Liver (tissue), 9 donors: ENCODE results near the gene TPCN1. TPM values are rescaled to one million over a fixed set of nuclear protein-coding genes. Genes with fewer than 3 reads are reported as not detected.

Experiments used
- DNase-seq: peaks from one replicate; pipeline ENCODE4 v3.0.0-alpha.2; 2017; ENCODE audit warnings: low spot score
- H3K27ac ChIP-seq, 2 donors: one replicate each; pipeline ENCODE4 v1.7.0; 2013; ENCODE audit warnings: inconsistent platforms in 2 of 2, low read length in 2 of 2, control low read depth in 1 of 2, low read depth in 1 of 2, mild to moderate bottlenecking in 1 of 2
- H3K27me3 ChIP-seq, 4 donors: one replicate each; pipeline versions ENCODE4 v1.6.1 to v1.7.0; 2013; ENCODE audit warnings: low read length in 3 of 4, inconsistent platforms in 1 of 4, mild to moderate bottlenecking in 1 of 4, moderate library complexity in 1 of 4; ENCODE audit not compliant: control insufficient read depth in 4 of 4, insufficient read depth in 4 of 4
- H3K36me3 ChIP-seq, 4 donors: one replicate each; pipeline versions ENCODE4 v1.6.1 to v1.7.0; 2013; ENCODE audit warnings: low read length in 3 of 4, mild to moderate bottlenecking in 3 of 4, low read depth in 1 of 4, moderate library complexity in 1 of 4; ENCODE audit not compliant: control insufficient read depth in 4 of 4, insufficient read depth in 3 of 4
- H3K4me1 ChIP-seq, 4 donors: one replicate each; pipeline versions ENCODE4 v1.6.1 to v1.7.0; 2013; ENCODE audit warnings: low read length in 3 of 4, mild to moderate bottlenecking in 3 of 4, moderate library complexity in 1 of 4; ENCODE audit not compliant: control insufficient read depth in 4 of 4, insufficient read depth in 4 of 4
- H3K4me3 ChIP-seq, 3 donors: one replicate each; pipeline versions ENCODE4 v1.6.1 to v1.7.0; 2013; ENCODE audit warnings: low read length in 3 of 3, control low read depth in 1 of 3, low read depth in 1 of 3, mild to moderate bottlenecking in 1 of 3
- H3K9ac ChIP-seq, 2 donors: one replicate each; pipeline ENCODE4 v1.7.0; 2013; ENCODE audit warnings: low read length in 2 of 2, mild to moderate bottlenecking in 2 of 2, moderate library complexity in 2 of 2, control low read depth in 1 of 2, low read depth in 1 of 2
- H3K9me3 ChIP-seq, 4 donors: one replicate each; pipeline versions ENCODE4 v1.6.1 to v1.7.0; 2013; ENCODE audit warnings: low read length in 3 of 4; ENCODE audit not compliant: control insufficient read depth in 4 of 4
- EGR1 ChIP-seq, 2 donors: IDR thresholded peaks; 2 replicates each; pipeline ENCODE4 v1.6.1; 2016 to 2018; ENCODE audit warnings: antibody characterized with exemption in 2 of 2, low read depth in 2 of 2
- FOXA2 ChIP-seq: IDR thresholded peaks from 2 replicates; pipeline ENCODE4 v1.6.1; 2016; ENCODE audit warnings: antibody characterized with exemption
- GABPA ChIP-seq, 2 donors: IDR thresholded peaks in 1 of 2; conservative IDR thresholded peaks in 1 of 2; 2 replicates each; pipeline ENCODE4 v1.6.1; 2016; ENCODE audit warnings: antibody characterized with exemption in 2 of 2, mild to moderate bottlenecking in 1 of 2, moderate library complexity in 1 of 2
- HNF4A ChIP-seq, 2 donors: conservative IDR thresholded peaks; 2 replicates each; pipeline ENCODE4 v1.6.1; 2016; ENCODE audit warnings: antibody characterized with exemption in 2 of 2, mild to moderate bottlenecking in 2 of 2
- HNF4G ChIP-seq: IDR thresholded peaks from 2 replicates; pipeline ENCODE4 v1.6.1; 2016; ENCODE audit warnings: antibody characterized with exemption
- RAD21 ChIP-seq, 2 donors: IDR thresholded peaks; 2 replicates each; pipeline ENCODE4 v1.6.1; 2016; ENCODE audit warnings: antibody characterized with exemption in 2 of 2, mild to moderate bottlenecking in 2 of 2
- RXRA ChIP-seq, 2 donors: IDR thresholded peaks; 2 replicates each; pipeline ENCODE4 v1.6.1; 2017 to 2018; ENCODE audit warnings: antibody characterized with exemption in 2 of 2, mild to moderate bottlenecking in 1 of 2
- TAF1 ChIP-seq: conservative IDR thresholded peaks from 2 replicates; pipeline ENCODE4 v1.6.1; 2016; ENCODE audit warnings: antibody characterized with exemption, mild to moderate bottlenecking
- YY1 ChIP-seq: IDR thresholded peaks from 2 replicates; pipeline ENCODE4 v1.6.1; 2016; ENCODE audit warnings: antibody characterized with exemption, mild to moderate bottlenecking
- WGBS: extraction: QIAGEN DNeasy Blood & Tissue Kit; methylation state at CpG from one replicate; pipeline ENCODE4 v1.1.7; 2013; 5-methylcytosine and 5-hydroxymethylcytosine counted together
- polyA plus RNA-seq, 2 donors: library from polyadenylated mRNA; stranded (reverse) in 1 of 2; unstranded in 1 of 2; fragments of 200-250 nt in 1 of 2; fragments of >200 nt in 1 of 2; fragmentation: Nextera tagmentation in 1 of 2; extraction: Ambion mirVana in 1 of 2; gene quantifications; one replicate each; pipeline versions ENCODE4 v1.2.1 to v1.2.3, GENCODE V29; 2013 to 2015
- total RNA-seq, 2 donors: library from RNA; depleted of rRNA; stranded (reverse); fragments of >200 nt; gene quantifications; one replicate each; pipeline ENCODE4 v1.2.3, GENCODE V29; 2014
- TF ChIP-seq, protein P1 (sequence below): IDR thresholded peaks from 2 replicates; pipeline ENCODE4 v1.6.1; 2016; ENCODE audit warnings: antibody characterized with exemption
- TF ChIP-seq, protein P2 (sequence below): IDR thresholded peaks from 2 replicates; pipeline ENCODE4 v1.6.1; 2016; ENCODE audit warnings: antibody characterized with exemption, mild to moderate bottlenecking
- TF ChIP-seq, protein P3 (sequence below): IDR thresholded peaks from 2 replicates; pipeline ENCODE4 v1.6.1; 2016; ENCODE audit warnings: antibody characterized with exemption
- TF ChIP-seq, protein P4 (sequence below): fragments of 150-350 bp; IDR thresholded peaks from 2 replicates; pipeline ENCODE4 v1.5.1; 2017; ENCODE audit warnings: improper control_type of control experiment, low read depth, low read length; ENCODE audit not compliant: missing input control
- donor health status: healthy.
- donor health status: healthy.
- donor health status: healthy.
- donor health status: healthy.
- donor health status: healthy.

Gene TPCN1
- total and polyA plus RNA-seq, 4 donors = 8.6 to 19.2 (median 13.7) TPM

DNA sequence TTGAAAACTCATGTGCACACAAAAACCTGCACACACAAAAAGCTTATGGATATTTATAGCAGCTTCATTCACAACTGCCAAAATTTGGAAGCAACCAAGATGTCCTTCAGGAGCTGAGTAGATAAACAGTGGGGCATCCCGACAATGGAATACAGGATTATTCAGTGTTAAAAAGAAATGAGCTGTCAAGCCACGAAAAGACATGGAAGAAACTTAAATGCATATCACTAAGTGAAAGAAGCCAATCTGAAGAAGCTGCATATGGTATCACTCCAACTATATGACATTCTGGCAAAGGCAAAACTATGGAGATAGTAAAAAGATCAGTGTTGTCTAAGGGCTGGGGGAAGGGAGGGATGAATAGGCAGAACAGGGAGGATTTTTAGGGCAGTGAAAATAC lies 5.2 kb upstream of the TPCN1 start:
- Histone ChIP-seq H3K36me3 (no peaks in the 10 kb centered on the region), H3K4me1 (peaks cover 0 to 7% (median 4%) of the 10 kb centered on the region in 4 donors), H3K27ac (no peak overlapping the region), H3K4me3 (no peak overlapping the region), H3K9me3 (no peaks in the 10 kb centered on the region), H3K27me3 (no peaks in the 10 kb centered on the region), H3K9ac (no peak overlapping the region)
- DNase-seq = no peak
- TF ChIP-seq, protein P1, sequence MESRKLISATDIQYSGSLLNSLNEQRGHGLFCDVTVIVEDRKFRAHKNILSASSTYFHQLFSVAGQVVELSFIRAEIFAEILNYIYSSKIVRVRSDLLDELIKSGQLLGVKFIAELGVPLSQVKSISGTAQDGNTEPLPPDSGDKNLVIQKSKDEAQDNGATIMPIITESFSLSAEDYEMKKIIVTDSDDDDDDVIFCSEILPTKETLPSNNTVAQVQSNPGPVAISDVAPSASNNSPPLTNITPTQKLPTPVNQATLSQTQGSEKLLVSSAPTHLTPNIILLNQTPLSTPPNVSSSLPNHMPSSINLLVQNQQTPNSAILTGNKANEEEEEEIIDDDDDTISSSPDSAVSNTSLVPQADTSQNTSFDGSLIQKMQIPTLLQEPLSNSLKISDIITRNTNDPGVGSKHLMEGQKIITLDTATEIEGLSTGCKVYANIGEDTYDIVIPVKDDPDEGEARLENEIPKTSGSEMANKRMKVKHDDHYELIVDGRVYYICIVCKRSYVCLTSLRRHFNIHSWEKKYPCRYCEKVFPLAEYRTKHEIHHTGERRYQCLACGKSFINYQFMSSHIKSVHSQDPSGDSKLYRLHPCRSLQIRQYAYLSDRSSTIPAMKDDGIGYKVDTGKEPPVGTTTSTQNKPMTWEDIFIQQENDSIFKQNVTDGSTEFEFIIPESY = no peak
- TF ChIP-seq, protein P2, sequence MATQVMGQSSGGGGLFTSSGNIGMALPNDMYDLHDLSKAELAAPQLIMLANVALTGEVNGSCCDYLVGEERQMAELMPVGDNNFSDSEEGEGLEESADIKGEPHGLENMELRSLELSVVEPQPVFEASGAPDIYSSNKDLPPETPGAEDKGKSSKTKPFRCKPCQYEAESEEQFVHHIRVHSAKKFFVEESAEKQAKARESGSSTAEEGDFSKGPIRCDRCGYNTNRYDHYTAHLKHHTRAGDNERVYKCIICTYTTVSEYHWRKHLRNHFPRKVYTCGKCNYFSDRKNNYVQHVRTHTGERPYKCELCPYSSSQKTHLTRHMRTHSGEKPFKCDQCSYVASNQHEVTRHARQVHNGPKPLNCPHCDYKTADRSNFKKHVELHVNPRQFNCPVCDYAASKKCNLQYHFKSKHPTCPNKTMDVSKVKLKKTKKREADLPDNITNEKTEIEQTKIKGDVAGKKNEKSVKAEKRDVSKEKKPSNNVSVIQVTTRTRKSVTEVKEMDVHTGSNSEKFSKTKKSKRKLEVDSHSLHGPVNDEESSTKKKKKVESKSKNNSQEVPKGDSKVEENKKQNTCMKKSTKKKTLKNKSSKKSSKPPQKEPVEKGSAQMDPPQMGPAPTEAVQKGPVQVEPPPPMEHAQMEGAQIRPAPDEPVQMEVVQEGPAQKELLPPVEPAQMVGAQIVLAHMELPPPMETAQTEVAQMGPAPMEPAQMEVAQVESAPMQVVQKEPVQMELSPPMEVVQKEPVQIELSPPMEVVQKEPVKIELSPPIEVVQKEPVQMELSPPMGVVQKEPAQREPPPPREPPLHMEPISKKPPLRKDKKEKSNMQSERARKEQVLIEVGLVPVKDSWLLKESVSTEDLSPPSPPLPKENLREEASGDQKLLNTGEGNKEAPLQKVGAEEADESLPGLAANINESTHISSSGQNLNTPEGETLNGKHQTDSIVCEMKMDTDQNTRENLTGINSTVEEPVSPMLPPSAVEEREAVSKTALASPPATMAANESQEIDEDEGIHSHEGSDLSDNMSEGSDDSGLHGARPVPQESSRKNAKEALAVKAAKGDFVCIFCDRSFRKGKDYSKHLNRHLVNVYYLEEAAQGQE = no peak
- no peak for TF ChIP-seq TAF1
- no peak for TF ChIP-seq EGR1 (IDR thresholded peaks at IDR 0.05; ENCODE audit: low read depth in 2 of 2)
- TF ChIP-seq FOXA2 = no peak
- no peak for TF ChIP-seq RAD21 (IDR thresholded peaks at IDR 0.05)
- TF ChIP-seq, protein P3, sequence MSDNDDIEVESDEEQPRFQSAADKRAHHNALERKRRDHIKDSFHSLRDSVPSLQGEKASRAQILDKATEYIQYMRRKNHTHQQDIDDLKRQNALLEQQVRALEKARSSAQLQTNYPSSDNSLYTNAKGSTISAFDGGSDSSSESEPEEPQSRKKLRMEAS = no peak
- no peak for TF ChIP-seq GABPA (IDR thresholded peaks at IDR 0.05 in 1 of 2, conservative IDR thresholded peaks at IDR 0.05 in 1 of 2)
- no peak for TF ChIP-seq HNF4A (conservative IDR thresholded peaks at IDR 0.05)
- TF ChIP-seq, protein P4, sequence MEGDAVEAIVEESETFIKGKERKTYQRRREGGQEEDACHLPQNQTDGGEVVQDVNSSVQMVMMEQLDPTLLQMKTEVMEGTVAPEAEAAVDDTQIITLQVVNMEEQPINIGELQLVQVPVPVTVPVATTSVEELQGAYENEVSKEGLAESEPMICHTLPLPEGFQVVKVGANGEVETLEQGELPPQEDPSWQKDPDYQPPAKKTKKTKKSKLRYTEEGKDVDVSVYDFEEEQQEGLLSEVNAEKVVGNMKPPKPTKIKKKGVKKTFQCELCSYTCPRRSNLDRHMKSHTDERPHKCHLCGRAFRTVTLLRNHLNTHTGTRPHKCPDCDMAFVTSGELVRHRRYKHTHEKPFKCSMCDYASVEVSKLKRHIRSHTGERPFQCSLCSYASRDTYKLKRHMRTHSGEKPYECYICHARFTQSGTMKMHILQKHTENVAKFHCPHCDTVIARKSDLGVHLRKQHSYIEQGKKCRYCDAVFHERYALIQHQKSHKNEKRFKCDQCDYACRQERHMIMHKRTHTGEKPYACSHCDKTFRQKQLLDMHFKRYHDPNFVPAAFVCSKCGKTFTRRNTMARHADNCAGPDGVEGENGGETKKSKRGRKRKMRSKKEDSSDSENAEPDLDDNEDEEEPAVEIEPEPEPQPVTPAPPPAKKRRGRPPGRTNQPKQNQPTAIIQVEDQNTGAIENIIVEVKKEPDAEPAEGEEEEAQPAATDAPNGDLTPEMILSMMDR = no peak
- no peak for TF ChIP-seq RXRA (IDR thresholded peaks at IDR 0.05)
- no peak for TF ChIP-seq HNF4G
- WGBS = 84% methylated on average over 2 of the region's 2 CpGs

DNA sequence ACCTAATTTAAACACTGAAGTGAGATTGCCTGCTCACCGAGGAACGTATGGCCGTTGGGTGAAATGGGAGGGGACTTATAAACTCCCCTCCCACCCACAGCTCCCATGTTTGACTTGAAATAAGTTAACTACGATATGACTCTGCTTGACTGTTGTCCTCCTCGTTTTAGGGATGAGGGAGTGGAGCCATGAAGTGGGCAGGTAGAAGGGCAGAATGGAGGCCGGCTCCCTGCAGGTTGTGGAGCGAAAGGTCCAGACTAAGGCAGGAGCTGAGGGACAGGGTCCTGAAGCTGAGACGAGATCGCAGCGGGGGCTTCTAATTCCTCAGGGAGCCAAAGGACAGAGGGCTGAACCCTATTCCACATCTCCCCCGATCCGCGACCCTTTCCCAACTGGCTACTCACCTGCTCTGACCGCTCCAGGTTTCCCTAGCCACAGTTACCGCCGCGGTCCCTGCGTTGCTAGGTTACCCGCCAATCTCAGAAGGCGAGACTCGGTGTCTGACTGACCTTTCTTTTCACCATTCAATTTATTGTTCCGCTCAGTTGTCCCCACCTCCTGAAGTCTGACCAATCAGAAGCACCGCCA lies 577 bp upstream of the TPCN1 start:
- TF ChIP-seq, protein P4 = no peak
- TF ChIP-seq, protein P2 = no peak
- TF ChIP-seq YY1 (peak; percentile 96), RXRA (IDR thresholded peaks at IDR 0.05) (no peak), GABPA (IDR thresholded peaks at IDR 0.05 in 1 of 2, conservative IDR thresholded peaks at IDR 0.05 in 1 of 2) (no peak), HNF4G (no peak)
- Histone ChIP-seq H3K27me3 (no peaks in the 10 kb centered on the region), H3K36me3 (no peaks in the 10 kb centered on the region), H3K4me3 (peak overlapping the region; percentile 2 to 44 (median 16)), H3K9ac (no peak overlapping the region), H3K9me3 (no peaks in the 10 kb centered on the region), H3K4me1 (peaks cover 6 to 29% (median 22%) of the 10 kb centered on the region in 4 donors), H3K27ac (no peak overlapping the region)
- WGBS = 5% methylated on average over 23 of the region's 23 CpGs
- no peak for DNase-seq
